Measurements from ENCODE around the gene PARD3. TPM values are rescaled to one million over a fixed set of nuclear protein-coding genes. Genes with fewer than 3 reads are reported as not detected.

The PARD3 gene
- total RNA-seq, 1 donor from 2014 or later, result 26.0 TPM

DNA sequence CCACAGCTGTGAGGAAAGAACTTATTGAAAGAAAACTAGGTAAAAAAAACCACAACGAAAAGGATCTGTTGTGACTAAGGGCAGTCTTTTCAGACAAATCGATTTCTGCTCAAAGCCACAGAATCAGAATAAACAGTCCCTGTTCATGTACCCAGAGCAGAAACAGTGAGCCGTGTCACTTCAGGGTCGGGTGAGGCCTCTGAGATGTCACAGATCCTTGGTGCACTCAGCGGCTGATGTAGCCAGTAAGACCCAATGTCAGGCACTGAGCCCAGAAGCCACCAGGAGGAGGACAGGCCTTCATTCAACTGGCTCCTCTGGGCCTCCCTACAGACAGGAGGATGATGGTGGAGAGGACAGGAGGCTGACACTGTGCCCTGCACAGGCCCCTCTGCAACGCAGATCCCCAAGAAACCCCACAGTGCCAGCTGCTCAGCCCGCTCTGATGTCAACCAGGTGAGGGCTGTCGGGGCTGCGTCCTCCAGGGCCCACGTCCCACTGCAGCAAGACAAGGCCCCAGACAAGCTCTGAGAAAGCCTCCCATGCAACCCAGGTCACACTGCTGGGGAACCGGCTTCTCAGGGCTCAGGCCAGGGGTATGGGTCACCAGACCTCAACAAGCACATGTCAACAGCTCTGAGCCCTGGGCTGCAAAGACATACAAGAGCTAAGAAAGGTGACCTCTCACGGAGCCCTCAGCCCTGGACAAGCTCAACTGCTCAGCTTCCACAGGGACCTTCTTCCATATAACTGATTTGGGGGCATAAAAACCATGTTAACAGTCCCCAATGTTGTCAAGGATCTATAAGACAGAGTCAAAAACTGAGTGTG lies 190.6 kb downstream of the PARD3 start:
- DNase-seq (ENCODE audit: low spot score), result no peak
- TF ChIP-seq, protein P1, sequence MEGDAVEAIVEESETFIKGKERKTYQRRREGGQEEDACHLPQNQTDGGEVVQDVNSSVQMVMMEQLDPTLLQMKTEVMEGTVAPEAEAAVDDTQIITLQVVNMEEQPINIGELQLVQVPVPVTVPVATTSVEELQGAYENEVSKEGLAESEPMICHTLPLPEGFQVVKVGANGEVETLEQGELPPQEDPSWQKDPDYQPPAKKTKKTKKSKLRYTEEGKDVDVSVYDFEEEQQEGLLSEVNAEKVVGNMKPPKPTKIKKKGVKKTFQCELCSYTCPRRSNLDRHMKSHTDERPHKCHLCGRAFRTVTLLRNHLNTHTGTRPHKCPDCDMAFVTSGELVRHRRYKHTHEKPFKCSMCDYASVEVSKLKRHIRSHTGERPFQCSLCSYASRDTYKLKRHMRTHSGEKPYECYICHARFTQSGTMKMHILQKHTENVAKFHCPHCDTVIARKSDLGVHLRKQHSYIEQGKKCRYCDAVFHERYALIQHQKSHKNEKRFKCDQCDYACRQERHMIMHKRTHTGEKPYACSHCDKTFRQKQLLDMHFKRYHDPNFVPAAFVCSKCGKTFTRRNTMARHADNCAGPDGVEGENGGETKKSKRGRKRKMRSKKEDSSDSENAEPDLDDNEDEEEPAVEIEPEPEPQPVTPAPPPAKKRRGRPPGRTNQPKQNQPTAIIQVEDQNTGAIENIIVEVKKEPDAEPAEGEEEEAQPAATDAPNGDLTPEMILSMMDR (IDR thresholded peaks at IDR 0.05), result no peak
- Mint-ChIP-seq H3K9me3 (ENCODE audit: low read depth) (no peaks in the 10 kb centered on the region), H3K36me3 (ENCODE audit: low read depth) (no peaks in the 10 kb centered on the region), H3K4me1 (ENCODE audit: low read depth) (peaks cover 25% of the 10 kb centered on the region), H3K27ac (ENCODE audit: unreplicated experiment) (no peak overlapping the region), H3K4me3 (ENCODE audit: unreplicated experiment) (no peak overlapping the region), H3K27me3 (ENCODE audit: low read depth) (no peaks in the 10 kb centered on the region)

DNA sequence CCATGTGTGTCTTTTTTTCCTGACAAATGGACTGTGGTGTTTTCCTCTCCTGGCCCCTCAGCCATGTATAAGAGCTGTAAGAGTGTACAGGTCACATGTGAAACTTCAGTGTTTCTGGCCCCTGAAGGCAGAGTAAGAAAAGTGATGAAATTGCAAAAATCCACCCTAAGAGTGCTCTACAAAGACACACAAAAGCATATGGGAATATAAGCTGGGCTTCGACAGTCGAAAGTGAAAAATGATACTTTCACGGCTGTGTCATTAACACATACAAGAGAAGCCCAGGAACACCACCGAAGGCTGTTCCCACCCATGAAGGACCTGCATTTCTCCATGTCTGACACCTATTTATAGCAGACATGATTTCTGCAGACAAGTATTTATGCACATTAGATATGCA lies 192.2 kb downstream of the PARD3 start:
- no peak overlapping the region for H3K4me3 Mint-ChIP-seq (ENCODE audit: unreplicated experiment)

DNA sequence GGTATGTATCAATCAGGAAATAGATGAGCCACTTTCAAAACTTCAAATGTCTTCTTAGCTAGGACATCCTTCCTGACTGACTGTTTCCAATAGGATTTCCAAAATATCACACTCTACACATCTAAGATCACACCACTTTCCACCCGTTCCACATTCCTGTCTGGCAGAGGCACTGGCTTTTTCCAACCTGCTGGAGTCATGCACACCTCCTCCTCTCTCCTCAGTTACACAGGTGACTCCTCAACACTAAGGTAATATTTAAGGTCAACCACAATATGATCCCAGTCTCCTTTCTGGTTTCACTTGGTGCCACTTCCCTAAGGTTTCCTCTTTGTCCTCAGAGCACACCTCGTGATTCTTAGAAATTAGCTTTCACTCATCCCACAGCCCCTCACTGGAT lies 196.5 kb downstream of the PARD3 start:
- peaks cover 20% of the 10 kb centered on the region for H3K4me1 Mint-ChIP-seq (ENCODE audit: low read depth)

More for the DNA sequence above, 192.2 kb downstream of the PARD3 start:
- Mint-ChIP-seq H3K4me1 (ENCODE audit: low read depth) (peaks cover 25% of the 10 kb centered on the region), H3K9me3 (ENCODE audit: low read depth) (no peaks in the 10 kb centered on the region), H3K27ac (ENCODE audit: unreplicated experiment) (peak overlapping the region; percentile 51), H3K27me3 (ENCODE audit: low read depth) (no peaks in the 10 kb centered on the region), H3K36me3 (ENCODE audit: low read depth) (no peaks in the 10 kb centered on the region)
- DNase-seq (ENCODE audit: low spot score), result no peak
- TF ChIP-seq, protein P1 (IDR thresholded peaks at IDR 0.05), result no peak

DNA sequence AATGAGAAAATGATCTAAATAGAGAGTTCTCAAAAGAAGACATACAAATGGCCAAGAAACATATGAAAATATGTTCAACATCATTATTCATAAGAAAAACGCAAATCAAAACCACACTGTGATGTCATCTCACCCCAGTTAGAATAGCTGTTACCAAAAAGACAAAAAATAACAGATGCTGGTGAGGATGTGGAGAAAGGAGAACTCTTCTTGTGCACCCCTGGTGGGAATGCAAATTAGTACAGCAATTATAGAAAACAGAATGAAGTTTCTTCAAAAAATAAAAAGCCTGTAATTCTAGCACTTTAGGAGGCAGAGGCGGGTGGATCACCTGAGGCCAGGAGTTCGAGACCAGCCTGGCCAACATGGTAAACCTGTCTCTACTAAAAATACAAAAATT lies 199.3 kb downstream of the PARD3 start:
- H3K9me3 Mint-ChIP-seq (ENCODE audit: low read depth), result no peaks in the 10 kb centered on the region
- DNase-seq (ENCODE audit: low spot score), result no peak
- no peaks in the 10 kb centered on the region for H3K36me3 Mint-ChIP-seq (ENCODE audit: low read depth)
- no peaks in the 10 kb centered on the region for H3K27me3 Mint-ChIP-seq (ENCODE audit: low read depth)
- H3K27ac Mint-ChIP-seq (ENCODE audit: unreplicated experiment), result no peak overlapping the region
- TF ChIP-seq, protein P1 (IDR thresholded peaks at IDR 0.05), result peak; percentile 28
- H3K4me1 Mint-ChIP-seq (ENCODE audit: low read depth), result peaks cover 8% of the 10 kb centered on the region
- H3K4me3 Mint-ChIP-seq (ENCODE audit: unreplicated experiment), result no peak overlapping the region

More for the DNA sequence above, 196.5 kb downstream of the PARD3 start:
- Mint-ChIP-seq H3K27ac (ENCODE audit: unreplicated experiment) (no peak overlapping the region), H3K9me3 (ENCODE audit: low read depth) (no peaks in the 10 kb centered on the region), H3K36me3 (ENCODE audit: low read depth) (no peaks in the 10 kb centered on the region), H3K4me3 (ENCODE audit: unreplicated experiment) (no peak overlapping the region), H3K27me3 (ENCODE audit: low read depth) (no peaks in the 10 kb centered on the region)
- DNase-seq (ENCODE audit: low spot score), result no peak
- TF ChIP-seq, protein P1 (IDR thresholded peaks at IDR 0.05), result no peak

DNA sequence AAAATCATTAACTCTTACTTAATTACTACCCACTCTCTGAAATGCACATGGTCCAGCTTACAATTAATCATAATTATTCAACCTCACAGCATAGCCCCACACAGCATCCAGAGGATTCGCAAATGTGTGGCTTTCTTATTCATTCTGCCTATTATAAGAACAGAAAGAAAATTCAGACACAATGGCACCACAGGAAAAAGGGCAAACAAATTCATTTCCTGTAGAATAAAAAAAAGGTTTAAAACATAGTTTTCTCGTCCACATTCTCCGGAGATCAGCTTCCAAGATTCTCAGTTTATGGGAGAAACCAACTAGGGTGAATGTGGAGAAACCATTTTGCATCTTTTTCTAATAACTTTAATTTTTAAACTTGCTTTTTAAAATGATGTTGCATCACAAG lies 201.6 kb downstream of the PARD3 start:
- TF ChIP-seq, protein P1 (IDR thresholded peaks at IDR 0.05), result no peak
- Mint-ChIP-seq H3K27ac (ENCODE audit: unreplicated experiment) (no peak overlapping the region), H3K36me3 (ENCODE audit: low read depth) (no peaks in the 10 kb centered on the region), H3K27me3 (ENCODE audit: low read depth) (no peaks in the 10 kb centered on the region), H3K4me3 (ENCODE audit: unreplicated experiment) (no peak overlapping the region), H3K9me3 (ENCODE audit: low read depth) (no peaks in the 10 kb centered on the region), H3K4me1 (ENCODE audit: low read depth) (peaks cover 16% of the 10 kb centered on the region)
- DNase-seq (ENCODE audit: low spot score), result no peak

Data from chondrocyte (in vitro differentiated cells).